GM19467 (cell line): ENCODE data around the gene TGFBR3.

ENCODE experiments used
- ATAC-seq: cut with Tn5 transposase; IDR thresholded peaks from one replicate; pipeline ENCODE4 v1.9.1; 2021; ENCODE audit warnings: mild to moderate bottlenecking, moderate library complexity; ENCODE audit not compliant: unreplicated experiment

The TGFBR3 gene

DNA sequence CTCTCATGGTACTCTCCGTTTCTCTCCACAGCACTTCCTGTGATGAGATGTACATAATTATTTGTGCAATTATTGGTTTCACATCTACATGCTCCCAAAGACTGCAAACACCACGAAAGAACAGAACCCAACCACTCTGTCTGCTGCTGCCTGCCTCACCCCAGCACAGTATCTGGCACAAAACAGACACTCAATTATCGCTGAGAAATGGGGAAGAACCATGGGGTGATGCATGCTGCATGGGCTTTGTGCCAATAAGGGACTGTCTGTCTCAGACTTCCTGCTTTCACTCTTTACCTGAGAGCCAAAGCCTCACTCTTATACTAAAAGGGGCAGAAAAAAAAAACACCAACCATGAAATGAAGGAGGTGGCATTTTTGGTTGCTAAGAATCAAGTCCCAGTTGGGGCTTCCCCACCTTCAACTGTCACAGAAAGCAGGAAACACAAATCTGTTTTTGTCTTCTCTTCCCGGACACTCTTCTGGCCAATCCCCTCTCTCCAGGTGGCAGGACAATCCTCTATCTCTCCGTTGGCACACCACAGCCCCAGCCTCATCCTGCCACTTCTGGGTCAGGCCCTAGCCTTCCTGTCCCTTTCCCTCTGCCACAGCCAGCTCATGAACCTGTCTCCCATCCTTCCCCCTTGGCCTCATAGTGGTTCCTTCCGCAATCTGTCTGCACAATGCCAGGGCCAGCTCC lies 82.0 kb downstream of the TGFBR3 start:
- ATAC-seq, result peak; percentile 79

DNA sequence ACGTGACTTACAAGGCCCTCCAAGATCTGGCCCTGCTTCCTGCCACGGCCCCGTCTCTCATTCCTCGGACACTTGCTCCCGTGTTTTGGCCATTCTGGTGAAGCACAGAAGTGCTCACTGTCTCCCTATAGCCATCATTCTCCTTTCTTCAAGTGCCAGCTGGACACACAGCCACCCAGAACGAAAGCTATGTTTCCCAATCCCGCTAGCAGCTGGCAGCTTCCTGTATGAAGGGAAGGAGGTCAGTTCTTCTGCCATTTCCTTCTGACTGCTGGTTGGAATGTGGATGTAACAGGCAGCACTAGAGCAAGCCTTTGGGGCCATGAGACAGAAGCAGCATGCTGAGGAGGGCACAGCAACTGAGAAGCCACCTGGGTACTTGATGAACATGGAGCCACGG lies 82.8 kb downstream of the TGFBR3 start:
- ATAC-seq, result no peak

DNA sequence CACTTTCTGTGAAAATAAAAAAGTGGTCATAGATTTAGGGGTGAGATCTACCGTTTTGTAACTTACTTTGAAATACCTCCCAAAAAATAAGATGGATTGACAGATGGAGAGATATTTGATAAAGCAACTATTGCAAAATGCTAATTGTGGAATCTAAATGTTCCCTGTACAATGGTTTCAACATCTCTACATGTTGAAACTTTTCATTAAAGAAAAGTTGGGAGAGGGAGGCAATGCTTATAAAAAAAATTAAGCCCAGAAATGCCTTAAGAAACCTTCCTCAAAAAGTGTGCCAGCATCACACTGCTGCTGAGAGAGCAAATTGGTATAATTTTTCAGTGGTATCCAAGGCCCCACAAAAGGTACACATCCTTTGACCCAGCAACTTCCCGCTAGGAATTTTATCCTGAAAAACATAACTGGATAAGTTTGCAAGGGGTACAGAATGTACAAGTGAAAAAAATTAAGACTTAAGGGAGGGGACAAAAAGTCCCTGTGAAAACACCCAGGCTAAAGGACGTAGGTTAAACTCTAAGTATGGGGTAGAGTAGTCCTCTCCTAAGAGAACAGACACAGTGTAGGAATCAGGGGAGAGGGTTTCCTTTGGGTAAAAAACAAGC lies 84.3 kb downstream of the TGFBR3 start:
- ATAC-seq, result no peak

DNA sequence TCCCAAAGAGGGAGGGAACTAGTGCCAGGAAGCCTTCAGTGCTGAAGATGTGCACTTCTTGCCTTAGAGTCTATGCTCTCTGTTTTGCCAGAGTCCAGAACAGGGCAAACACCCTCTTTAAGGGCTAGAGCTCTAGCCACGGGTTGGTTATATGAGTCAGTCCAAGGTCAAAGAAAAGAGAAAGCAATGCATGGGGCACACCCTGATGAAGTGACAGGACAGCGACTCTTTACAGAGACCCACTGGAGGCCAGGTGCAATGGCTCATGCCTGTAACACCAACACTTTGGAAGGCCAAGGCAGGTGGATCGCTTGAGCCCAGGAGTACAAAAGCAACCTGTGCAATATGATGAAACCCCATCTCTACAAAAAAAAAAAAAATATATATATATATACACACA lies 86.1 kb downstream of the TGFBR3 start:
- no peak for ATAC-seq

DNA sequence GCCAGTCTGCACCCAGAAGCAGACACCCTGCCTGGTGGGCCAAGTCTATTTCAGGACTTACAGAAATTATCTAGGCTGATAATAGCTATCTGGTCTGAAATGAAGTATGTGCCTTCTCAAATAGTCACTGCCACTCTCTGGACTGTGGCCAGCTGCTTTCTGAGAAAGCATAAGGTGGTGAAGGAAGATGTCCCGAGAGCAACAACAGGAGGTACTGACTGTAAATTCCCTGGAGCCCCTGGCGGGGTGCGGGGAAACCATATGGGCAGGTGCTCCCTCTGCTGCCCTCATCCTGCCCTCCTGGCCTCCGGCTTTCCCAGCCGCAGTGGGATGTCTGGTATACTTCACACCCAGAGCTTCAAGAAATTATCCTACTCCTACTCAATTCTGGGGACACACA lies 86.8 kb downstream of the TGFBR3 start:
- ATAC-seq, result no peak

DNA sequence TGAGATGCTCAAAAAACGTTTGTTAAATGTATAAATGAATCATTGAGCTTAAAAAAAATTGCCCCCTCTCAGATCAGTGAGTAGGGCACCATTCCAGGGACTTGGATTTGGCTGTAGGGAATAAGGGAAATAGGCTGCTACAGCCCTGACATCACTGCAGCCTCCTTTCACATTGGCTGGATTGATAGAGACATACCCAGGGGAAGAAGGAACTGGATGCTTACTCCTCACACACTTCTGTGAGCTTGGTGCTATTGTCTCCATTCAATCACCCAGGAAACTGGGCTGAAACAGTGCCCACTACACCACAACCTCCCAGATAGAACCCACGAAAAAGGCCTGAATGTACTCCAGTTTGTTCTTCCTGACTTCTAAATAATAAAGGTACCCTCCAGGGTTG lies 87.2 kb downstream of the TGFBR3 start:
- ATAC-seq, result no peak

DNA sequence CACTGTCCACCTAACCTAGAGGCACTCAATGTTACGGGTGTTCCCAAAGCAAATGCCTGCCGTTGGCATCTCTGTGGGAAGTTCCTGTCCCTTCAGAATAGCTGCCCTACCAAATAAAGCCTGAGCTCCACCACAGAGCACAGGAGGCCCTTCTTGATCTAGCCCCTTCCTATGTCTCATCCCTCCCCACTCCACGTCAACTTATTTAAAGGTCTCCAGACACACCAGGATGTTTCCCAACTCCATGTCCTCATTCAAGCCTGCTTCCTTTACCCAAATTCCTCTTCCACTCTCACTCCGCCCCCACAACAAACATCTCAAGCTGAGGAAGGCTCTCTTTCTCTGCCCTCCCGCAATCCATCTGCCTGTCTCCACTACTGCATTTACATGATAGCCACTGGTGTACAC lies 87.7 kb downstream of the TGFBR3 start:
- no peak for ATAC-seq

DNA sequence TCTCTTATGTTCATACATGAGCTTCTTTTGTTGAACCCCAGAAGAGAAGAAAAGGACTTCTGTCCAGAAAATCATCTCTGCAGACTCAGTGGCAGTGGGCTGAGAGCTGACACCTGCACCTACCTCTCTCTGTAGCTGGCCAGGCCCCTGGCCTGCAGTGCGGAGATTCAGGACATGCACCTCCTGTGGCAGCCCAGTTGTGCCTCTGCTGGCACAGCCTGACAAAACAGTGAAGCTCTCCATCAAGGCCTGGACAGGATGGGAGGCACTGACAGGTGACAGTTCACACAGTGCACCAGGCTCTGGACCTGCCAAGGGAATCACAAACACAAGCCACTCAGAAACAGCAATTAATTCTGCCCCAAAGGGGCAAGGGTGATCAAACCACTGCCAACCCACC lies 88.8 kb downstream of the TGFBR3 start:
- no peak for ATAC-seq

DNA sequence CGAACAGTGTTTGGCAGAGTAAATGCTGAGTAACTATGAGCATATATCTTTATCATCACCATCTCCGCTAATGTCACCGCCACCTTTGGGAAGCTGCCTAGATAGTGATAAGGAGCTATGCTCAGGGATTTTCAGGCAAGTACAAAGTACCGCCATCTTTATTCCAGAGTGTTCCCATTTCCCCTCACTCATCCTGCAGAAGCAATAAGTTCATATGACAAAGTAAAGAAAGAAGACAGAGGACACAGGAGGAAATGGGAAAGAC lies 89.6 kb downstream of the TGFBR3 start:
- ATAC-seq, result no peak

DNA sequence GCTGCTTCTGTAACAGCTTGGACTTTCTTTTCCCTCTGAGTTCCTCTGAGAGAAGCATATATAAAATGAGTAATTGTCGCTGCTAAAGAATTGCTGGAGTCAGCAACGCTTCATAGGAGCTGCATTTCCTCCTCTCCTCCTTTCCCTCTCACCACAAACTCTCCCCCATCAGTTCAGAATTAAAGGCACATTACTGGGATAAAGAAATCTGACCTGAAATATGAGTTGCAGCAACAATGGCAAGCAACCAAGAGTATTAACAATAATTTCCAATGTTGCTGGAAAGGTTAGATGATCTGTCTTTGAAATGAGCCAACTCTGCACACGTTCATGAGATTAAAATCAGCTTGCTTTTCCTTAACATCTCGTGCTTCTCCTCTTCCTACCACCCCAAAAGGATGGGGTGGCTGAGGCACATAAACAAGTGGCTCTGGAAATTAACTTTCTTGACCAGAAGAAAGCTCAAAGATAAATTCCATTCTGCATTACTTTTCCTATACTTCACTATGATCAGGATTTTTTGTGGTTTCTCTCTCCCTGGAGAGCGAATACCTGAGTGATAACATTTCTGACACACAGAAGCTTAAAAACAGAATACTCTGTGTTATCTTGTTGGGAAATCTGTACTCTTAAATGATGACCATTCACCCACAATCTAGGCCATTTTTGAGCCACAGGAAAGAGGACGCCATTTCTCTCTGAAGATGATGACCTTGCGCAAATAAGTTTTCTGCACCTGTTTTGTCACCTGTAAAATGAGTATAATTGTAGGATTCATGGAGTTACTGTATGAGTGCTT lies 90.2 kb downstream of the TGFBR3 start:
- no peak for ATAC-seq

DNA sequence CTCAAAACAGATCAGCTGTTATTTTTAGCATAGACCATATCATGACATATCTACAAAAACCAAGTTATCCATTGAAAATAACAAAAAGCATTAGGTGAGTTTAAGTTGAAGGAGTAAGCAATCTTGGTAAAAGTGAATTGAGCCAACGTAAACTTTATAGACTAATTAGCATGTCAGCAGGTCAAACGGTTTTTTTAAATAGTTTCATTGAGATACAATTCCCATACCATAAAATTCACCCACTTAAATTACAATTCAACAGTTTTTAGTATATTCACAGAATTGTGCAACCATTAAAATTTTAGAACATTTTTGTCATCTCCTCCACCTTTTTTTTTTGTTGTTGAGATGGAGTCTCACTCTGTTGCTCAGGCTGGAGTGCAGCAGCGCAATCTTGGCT lies 92.1 kb downstream of the TGFBR3 start:
- no peak for ATAC-seq

DNA sequence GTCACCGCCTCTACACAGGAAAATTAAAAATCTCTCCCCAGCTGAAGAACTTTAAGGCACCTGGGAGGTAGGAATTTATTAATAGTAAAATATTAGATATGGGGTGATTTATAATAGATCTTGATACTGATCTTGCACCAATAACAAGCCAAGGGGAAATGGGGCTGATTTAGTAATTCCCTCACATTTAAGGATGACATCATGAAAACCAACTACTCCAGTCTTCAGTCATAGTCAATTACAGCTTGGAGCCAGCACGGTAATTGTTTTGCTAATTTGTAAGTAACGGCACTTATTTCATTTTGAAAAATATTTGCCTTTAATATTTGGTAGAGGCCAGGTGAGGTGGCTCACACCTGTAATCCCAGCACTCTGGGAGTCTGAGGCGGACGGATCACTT lies 92.8 kb downstream of the TGFBR3 start:
- no peak for ATAC-seq

DNA sequence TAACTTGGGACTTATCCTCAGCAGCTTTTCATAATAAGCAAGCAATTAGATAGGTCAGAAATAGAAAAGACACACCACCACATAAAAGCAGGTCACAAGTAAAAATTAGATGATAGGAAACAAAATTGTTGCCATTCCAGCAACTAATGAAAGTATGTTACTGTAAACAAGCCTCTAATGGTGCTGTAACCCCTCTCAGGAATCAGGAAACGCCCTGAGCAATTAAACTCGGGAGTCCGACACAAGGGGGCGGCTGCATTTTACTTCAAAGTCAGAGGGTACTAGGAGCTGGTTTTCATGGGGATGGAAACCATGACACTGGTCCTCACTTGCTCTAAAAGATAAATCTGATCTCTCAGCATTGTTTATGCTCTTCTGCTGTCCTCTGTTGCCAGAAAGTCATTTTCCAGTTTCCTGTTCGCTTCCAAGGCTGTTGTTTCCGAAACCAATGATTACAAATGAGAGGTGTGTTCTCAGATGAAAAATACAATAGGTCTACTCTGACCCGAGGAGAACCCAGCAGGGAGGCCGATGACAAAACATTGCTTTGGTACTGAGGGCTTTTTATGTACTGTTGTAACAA lies 93.4 kb downstream of the TGFBR3 start:
- no peak for ATAC-seq

DNA sequence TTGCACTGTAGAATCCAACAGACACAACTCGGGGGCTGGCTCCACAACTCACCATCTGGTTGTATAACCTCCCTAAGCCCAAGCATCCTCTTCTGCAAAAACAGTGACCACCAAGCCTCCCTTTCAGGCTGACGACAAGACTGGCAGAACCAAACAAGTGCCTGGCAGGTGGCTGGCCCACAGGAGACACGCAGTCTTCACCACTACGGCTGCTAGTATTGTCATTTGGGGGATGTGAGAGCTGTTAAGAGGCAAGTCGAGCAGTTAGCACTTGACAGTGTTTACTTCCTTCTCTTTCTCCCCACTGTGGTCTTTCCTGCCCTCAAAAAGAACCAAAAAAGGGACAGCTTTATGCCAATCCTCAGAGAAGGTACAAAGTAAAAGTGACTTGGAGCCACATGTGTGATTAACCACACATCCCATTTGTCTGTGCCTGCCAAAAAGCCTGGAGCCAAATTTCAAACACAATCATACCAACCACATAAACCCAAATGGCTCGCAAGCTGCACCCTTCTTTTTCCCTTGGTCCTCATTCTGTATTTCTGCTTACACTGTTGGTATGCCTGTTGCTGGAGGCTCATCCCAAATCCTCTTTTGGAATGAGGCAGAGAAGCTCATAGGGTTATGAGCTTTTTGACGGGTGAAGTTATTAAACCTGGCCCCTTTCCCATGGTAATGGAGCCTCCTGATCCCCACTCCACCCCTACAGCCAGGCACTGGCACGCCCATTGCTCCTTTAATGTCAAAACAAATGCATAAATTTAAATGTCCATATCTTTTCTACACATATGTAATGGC lies 94.1 kb downstream of the TGFBR3 start:
- no peak for ATAC-seq

DNA sequence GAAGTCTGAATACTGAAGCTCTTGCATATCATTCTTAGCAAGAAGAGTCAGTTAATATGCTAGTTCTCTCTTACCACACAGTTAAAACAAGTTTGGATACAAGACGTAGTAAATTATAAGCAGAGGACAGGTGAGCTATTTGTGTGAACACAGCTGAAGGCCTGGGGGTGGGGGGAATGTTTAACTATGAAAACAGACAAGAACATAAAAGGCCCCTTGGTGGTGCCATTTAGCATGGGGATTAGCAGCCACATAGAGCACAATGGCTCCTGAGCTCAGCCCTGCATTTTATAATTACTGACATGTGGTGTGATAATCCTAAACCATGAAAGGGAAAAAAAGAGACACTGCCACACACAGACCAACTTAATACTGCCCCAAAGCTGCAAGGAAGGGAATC lies 94.8 kb downstream of the TGFBR3 start:
- ATAC-seq, result no peak

DNA sequence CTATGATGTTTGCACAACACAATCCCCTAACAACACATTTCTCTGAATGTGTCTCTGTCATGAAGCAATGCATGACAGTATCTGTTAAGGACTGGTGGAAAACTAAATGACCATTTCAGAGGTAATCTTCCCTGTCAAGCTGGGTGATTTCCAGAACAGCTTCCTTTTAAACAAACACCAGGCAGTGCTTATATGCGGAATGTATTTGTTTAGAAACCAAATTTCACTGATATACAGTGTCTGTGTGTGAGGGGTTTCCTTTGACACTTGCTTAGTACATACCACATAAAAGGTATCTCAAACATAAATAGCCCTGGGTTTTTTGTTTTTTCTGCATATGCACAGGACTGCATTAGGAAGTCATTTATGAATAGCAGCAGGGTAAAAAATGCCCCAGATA lies 95.6 kb downstream of the TGFBR3 start:
- no peak for ATAC-seq

DNA sequence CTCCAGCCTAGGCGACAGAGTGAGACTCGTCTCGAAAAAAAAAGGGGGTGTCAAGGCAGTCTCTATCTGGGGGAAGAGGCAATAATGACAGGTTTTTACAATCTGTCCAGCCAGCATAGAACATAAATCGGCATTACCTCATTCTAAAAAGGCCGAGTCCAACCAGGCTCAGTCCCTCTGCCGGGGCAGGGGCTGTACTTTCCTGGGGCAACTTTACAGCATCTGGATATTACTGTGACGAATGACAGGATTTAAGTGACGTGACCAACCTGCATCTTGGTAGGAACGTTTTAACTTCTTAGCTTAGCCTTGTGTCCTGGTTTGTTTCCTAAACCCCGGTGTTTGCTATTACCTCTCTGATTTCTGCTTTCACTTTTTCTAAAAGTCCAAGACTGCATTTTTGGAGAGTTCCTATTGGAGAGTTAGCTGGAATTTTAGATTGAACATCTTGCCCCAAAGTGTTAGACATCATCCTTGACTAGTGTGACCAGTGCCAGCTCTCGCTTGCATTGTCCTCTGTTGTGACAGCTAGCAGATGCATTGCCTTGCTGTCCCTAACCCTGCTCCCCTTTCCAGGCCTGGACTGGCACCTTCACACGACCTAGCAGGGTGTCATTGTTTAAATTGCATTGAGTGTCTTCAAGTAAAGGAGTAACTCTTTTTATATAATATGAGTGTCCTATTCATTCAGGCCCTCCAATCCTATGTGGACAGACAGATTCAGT lies 96.5 kb downstream of the TGFBR3 start:
- no peak for ATAC-seq

DNA sequence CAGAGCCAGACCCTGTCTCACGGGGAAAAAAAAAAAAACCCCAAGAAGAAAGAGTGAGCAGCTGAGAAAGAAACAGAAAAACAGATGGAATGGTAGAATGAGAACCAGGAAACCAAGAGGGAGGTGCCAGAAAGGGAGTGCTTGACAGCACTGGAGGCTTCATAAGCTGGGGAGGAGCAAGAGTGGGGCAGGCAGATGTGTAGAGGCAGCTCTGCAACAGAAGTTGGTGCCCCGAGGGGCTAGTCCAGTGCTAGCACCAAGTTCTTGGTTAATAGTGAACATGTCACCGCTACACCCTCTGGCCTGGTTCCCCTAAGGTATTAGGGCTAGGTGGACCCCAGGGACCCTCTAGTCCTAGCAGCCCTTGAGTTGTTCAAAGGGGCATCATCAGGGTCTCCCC lies 98.0 kb downstream of the TGFBR3 start:
- ATAC-seq, result no peak

DNA sequence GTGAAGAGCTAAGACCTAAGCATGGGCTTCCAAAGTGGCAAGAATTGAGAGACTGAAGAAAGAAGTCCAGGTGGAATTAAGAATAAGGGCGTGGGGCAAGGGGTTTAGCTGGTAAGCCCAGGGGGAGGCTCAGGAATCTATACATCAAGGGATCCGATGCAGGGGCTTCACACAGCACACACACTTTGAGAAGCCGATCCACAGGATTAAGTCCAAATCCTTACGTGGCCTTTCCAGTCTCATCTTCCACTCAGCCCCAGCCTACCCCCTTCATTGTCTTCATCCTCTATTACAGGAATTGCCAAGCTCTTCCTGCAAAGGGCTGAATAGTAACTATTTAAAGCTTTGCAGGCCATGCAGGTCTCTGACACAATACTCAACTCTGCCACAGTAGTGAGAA lies 101.3 kb downstream of the TGFBR3 start:
- ATAC-seq, result no peak

DNA sequence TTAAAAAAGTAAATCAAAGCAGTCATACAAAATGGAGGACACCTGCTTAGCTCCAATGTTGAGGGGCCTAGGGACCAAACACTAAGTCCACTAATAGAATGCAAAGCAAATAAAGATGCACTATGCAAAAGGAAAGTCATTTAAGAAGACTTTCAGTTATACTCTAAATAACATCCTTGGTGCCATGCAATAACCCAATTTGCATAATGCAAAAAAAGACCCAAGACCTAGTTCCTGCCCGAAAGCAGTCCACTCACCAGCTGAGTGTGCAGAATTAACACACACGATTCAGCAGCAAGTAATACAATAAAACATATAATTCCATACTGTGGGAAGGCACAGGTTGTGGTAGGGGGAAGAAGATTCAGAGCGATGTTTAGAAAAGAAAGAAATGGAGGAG lies 101.8 kb downstream of the TGFBR3 start:
- no peak for ATAC-seq
